Motor neuron (in vitro differentiated cells): Measurements from ENCODE around the gene TRIAP1. TPM values are rescaled to one million over a fixed set of nuclear protein-coding genes. Genes with fewer than 3 reads are reported as not detected.
"Not testable (repeated sequence)": the region's sequence is repeated elsewhere in the genome, so short reads cannot be mapped to it uniquely, and the experiment has no call there.

Source experiments
- ATAC-seq, 8 experiments: fragments of 200-7000 bp; cut with Tn5 transposase; replicated peaks in 6 of 8; 2 replicates each; pipeline ENCODE4 v1.8.0; 2021; ENCODE audit warnings: mild to moderate bottlenecking in 8 of 8, moderate library complexity in 8 of 8
- H3K27ac ChIP-seq, 2 donors: fragments of 250-450 bp; sonication (Bioruptor Pico); 2 replicates each; pipeline ENCODE4 v1.9.0; 2021; ENCODE audit warnings: antibody characterized with exemption in 2 of 2, mild to moderate bottlenecking in 2 of 2, moderate library complexity in 1 of 2
- H3K4me1 ChIP-seq, 2 donors: fragments of 250-450 bp; sonication (Bioruptor Pico); replicated peaks in 1 of 2; 2 replicates each; pipeline ENCODE4 v1.6.1; 2021; ENCODE audit warnings: antibody characterized with exemption in 2 of 2, mild to moderate bottlenecking in 2 of 2, moderate library complexity in 1 of 2
- H3K4me3 ChIP-seq, 5 donors: fragments of 250-450 bp; sonication (Bioruptor Pico); 2 replicates each; pipeline ENCODE4 v1.9.0; 2021; ENCODE audit warnings: antibody characterized with exemption in 5 of 5, mild to moderate bottlenecking in 5 of 5, moderate library complexity in 4 of 5
- WGBS, 10 experiments: fragments of 450-650 bp; shearing (Covaris generic); methylation state at CpG; one replicate each; pipeline ENCODE4 v1.0.0; 2022; 5-methylcytosine and 5-hydroxymethylcytosine counted together
- in situ Hi-C, 9 experiments: fragments of 400-800 bp; cut with MboI; loops; one replicate each; pipeline ENCODE4 v1.15.0; 2021; ENCODE audit warnings: low sequenced_read_pairs in 9 of 9, low pct_unique_long_range_greater_than_20kb in 2 of 9; ENCODE audit not compliant: unreplicated experiment in 9 of 9
- total RNA-seq, 8 experiments: library from RNA; unstranded; fragments of 300-600 nt; gene quantifications; 2 replicates each; pipeline versions ENCODE4 v1.2.3 to v1.2.4, GENCODE V29; 2022

The TRIAP1 gene
- total RNA-seq: 10 to 100 TPM; 25.0 to 90.0 (median 41.5) TPM

DNA sequence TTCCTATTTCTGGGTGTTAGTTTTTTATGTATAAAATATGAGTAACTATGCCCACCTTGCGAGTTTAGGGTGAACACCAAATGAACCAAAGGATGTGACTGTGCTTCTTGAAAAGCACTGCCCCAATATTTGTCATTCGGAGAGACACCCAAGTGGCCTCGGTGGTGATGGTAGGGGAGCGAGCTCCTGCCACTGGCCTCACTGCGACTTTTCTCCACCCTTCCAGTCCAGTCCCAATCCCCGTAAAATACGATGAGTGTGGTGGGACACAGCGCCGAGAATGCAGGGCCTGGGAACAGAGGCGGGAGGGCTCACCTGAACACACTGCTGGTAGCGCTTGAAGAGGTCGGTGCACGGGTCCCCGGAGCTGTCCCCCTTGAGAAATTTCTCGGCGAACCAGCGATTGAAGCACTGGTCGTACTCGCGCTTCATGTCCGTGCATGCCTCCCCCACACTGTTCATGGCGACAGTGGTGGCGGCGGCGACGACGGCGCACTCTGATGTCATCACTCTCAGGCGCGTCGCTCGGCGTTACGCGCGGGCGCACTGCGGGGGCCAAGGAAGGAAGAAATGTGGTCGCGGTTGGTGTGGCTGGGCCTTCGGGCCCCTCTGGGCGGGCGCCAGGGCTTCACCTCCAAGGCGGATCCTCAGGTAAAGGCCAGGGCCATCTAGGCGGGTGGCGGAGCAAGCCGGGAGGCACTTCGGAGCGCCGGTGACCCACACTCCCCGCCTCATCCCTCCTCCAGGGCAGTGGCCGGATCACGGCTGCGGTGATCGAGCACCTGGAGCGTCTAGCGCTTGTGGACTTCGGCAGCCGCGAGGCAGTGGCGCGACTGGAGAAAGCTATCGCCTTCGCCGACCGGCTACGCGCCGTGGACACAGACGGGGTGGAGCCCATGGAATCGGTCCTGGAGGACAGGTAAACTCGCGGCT is at the start of gene TRIAP1, which contains the start of gene GATC:
Gene TRIAP1, minus strand, starts transcription at position 474 of the 933 bp plus-strand sequence. Its CDS starts 12 bp downstream, at position 462.
Gene GATC, plus strand, starts transcription at position 534 of the 933 bp plus-strand sequence. Its CDS starts 37 bp downstream, at position 571.
- Histone ChIP-seq H3K4me3 (peak within 1 kb of the TSS; percentile 75 to 99 (median 92)), H3K4me1 (peaks cover 11 to 18% of the 10 kb centered on the region in 2 donors), H3K27ac (peak within 1 kb of the TSS; percentile 82 to 85)
- 0 to 19% (median 1%) methylated on average over 1 to 24 of the region's 73 CpGs; no CpG with 5 or more reads in 1 of the 10 experiments for whole genome bisulfite sequencing, 10 experiments
- ATAC-seq: peak; percentile 96 to 98 (median 97)
- in situ Hi-C loops: loop anchor here in 3 of 9 experiments (25.0 kb wide), 1 partner anchor 109 kb away; the partner anchor contains the start of gene PLA2G1B (in 3 of the 3)

DNA sequence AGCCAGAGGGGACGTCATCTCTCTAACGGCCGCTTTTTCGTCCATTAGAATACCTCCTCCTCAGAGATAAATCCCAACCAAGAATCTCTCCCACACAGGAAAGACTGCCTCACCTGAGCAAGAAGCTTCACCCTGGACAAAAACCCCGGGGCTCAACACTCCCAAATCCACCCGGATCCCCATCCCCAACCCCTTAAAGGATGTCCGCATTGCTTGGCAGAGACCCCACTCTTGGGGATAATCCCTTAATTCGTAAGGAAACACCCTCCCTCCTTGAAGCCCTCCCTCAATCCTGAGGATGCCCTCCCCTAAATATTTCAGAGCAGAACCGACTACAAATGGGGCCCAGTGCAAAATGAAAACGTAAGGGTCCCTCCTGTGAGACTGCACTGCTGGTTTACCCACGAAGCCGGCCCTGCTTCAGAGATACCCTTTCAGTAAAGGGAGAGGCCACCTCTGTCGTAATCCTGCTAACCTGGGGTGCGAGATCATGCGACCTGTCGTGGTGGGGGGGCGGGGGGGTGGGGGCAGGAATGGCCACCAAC is 49.1 kb upstream of the TRIAP1 start:
- peaks cover 4 to 19% of the 10 kb centered on the region in 2 donors for H3K4me1 ChIP-seq
- peak in 7 of 8 experiments; percentile 1 to 12 (median 3) for ATAC-seq
- 0 to 36% (median 14%) methylated on average over 2 to 12 of the region's 17 CpGs; no CpG with 5 or more reads in 4 of the 10 experiments for WGBS, 10 experiments
- H3K4me3 ChIP-seq: peak overlapping the region; percentile 56 to 91 (median 78)
- in situ Hi-C loops: no loop called here
- H3K27ac ChIP-seq: peak overlapping the region in 1 of 2 donors; percentile 35

DNA sequence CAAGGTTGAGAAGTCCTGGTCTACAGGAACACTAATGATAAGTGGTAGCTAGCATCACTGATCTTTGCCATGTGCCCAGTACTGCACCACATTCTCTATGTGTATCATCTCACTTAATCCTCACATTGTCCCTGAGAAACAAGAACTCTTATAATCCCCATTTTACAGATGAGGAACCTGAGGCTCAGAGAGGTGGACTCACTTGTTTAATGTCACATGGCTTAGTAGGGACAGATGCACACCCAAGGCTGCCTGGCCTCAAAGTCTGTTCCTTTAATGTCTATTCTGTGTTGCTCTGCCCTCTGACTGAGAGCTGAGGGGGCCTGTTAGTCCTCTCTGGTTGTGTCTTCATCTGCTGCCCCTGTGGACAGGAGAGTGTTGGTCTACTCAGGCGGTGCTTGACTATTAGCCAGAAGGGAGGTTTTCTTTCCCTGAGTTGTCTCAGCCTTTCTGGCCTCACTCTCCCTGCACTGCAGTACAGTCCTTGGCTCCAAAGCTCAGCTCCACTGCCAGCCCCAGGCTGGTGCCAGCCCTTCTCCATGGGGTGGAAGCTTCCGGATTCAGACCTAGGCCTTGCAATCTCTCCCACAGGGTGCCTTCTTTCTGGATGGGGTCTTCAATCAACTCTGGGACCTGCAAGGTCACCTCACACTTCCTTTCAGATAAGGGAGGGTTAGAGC is 44.8 kb upstream of the TRIAP1 start:
- in situ Hi-C loops: no loop called here
- no peak for ATAC-seq
- WGBS, 10 experiments: 60 to 100% (median 100%) methylated on average over 1 to 2 of the region's 2 CpGs; no CpG with 5 or more reads in 5 of the 10 experiments

DNA sequence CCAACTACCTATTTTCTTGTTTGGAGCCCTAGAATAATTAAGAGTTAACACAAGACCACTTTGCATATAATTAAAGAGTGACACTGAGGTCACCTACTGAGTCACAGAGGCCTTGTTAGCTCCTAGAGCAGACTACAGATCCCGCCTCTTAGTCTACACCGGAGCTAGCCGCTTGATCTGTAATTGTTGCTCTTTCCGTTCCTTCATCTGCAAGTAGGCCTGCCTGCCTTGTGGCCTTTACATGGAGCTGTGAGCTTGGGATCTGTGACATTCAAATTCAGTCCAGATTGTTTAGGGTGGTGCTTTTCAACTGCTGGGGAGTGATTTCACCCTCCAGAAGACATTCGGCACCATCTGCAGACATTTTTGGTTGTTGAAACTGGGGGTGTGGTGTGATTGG is 44.1 kb upstream of the TRIAP1 start:
- in situ Hi-C loops: no loop called here
- WGBS, 10 experiments: 80 to 100% (median 89%) methylated on average over 1 to 5 of the region's 5 CpGs; no CpG with 5 or more reads in 5 of the 10 experiments

More for the DNA sequence above, 44.8 kb upstream of the TRIAP1 start:
- H3K4me3 ChIP-seq: no peak overlapping the region
- H3K4me1 ChIP-seq: peaks cover 3 to 6% of the 10 kb centered on the region in 2 donors
- no peak overlapping the region for H3K27ac ChIP-seq

DNA sequence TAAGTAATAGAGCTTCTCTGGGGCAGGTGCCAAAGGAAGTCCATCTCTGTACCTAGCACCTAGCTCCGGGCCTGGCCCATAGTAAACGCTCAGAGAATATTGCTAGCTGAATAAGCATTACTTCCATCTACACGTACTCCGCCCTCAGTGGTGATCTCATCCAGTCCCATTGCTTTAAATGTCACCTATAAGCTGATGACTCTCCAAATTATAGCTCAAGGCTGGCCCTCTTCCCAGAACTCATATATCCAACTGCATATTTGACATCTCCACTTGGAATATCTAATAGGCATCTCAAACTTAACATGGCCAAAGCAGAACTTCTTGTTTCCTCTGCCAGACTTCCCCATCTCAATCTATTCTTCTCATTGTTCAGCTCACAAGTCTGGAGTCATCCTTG is 42.8 kb upstream of the TRIAP1 start:
- in situ Hi-C loops: no loop called here
- peak in 3 of 8 experiments; percentile 64 to 71 (median 70) for ATAC-seq
- Histone ChIP-seq H3K4me1 (peaks cover 0 to 3% of the 10 kb centered on the region in 2 donors), H3K27ac (no peak overlapping the region), H3K4me3 (no peak overlapping the region)
- 53 to 100% (median 77%) methylated on average over 1 to 4 of the region's 4 CpGs; no CpG with 5 or more reads in 4 of the 10 experiments for WGBS, 10 experiments

More for the DNA sequence above, 44.1 kb upstream of the TRIAP1 start:
- peak in 2 of 8 experiments; percentile 82 to 85 for ATAC-seq
- H3K4me1 ChIP-seq: peaks cover 3 to 6% of the 10 kb centered on the region in 2 donors
- no peak overlapping the region for H3K4me3 ChIP-seq
- H3K27ac ChIP-seq: no peak overlapping the region

DNA sequence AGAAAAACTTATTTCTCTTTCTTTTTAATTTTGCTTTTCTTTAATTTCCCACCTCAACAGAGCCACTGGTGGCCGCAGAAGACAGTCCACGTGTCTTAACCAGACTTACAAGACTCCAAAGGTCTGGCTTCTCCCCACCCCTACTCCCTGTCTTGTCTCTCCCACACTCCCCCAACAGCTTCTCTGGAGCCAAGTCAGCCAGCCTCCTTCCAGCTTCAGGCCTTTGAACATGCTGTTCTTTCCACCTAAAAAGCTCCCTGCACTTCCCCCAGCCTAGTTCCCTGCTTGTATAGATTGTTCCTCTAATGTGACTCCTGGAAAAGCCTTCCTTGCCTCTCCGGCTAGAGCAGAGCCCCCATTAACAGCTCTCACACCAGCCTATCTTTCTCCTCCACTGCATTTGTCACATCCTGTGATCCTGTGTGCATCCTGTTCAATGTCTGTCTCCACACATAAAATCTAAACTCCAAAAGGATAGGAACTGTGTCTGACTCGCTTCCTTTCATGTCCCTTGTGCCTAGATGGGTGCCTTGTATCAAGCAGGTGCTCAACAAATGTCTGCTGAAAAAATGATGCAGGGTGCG is 42.0 kb upstream of the TRIAP1 start:
- H3K4me1 ChIP-seq: peaks cover 0 to 3% of the 10 kb centered on the region in 2 donors
- H3K4me3 ChIP-seq: no peak overlapping the region
- peak overlapping the region in 1 of 2 donors; percentile 11 for H3K27ac ChIP-seq
- ATAC-seq: no peak
- 77 to 100% (median 95%) methylated on average over 1 to 3 of the region's 5 CpGs; no CpG with 5 or more reads in 3 of the 10 experiments for WGBS, 10 experiments
- in situ Hi-C loops: no loop called here

DNA sequence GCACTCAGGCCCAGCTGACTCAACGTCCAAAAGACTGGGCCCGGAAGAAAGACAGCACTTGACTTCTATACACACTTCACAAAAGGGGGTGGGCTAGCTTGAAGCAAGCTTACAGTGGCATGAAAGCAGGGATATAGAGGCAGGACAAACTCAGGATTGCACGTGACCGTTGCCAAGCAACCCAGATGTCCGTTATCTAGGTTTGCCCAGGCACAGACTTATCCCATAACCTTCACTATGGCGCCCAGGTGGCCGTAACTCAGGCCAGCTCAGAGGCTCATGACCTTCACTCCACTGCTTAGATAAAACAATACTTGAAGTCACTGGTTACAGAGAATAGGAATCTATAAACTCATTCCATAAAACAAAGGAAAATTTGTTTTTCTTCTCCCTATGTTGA is 41.4 kb upstream of the TRIAP1 start:
- ATAC-seq: peak in 2 of 8 experiments; percentile 25 to 27
- 50 to 100% (median 71%) methylated on average over 3 to 6 of the region's 7 CpGs; no CpG with 5 or more reads in 5 of the 10 experiments for WGBS, 10 experiments
- in situ Hi-C loops, H3K27ac ChIP-seq, H3K4me1 ChIP-seq, H3K4me3 ChIP-seq: not testable (repeated sequence)

DNA sequence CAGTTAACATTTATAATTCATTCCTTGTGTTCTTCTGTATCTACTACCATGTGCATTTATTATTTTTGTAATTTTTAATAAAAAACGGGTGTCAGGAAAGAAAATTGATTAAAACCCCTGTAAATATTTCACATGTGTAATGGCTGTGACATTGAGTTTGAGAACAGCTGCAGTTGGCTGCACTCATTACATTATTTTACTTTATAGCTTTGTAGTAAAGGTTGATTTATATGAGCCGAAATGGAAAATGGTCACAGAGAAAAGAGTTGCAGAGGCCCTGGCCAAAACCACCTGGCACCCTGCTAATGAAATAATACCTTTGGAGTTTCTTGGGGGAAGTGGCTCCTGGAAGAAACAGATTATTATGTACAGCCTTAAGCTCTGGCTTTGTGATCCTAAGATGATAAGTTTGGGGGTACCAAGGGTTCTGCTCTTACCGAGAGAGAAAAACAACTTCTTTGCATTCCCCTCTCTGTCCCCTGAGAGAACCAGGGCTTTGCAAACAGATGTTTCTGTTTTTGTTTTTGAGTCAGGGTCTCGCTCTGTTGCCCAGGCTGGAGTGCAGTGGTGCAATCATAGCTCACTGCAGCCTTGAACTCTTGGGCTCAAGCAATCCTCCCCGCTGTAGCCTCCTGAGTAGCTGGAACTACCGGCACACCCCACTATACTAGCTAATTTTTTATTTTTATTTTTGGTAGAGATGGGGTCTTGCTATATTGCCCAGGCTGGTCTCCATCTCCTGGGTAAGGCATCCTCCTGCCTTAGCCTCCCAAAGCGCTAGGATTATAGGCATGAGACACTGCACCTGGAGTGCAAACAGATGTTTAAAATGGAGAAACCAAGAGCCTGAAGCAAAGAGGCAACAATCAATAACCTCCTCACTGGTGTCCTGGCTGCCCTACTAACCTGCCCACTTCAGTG is 40.0 kb upstream of the TRIAP1 start:
- WGBS, 10 experiments: 59 to 100% (median 74%) methylated on average over 1 to 5 of the region's 7 CpGs
- Histone ChIP-seq H3K4me3 (no peak overlapping the region), H3K27ac (no peak overlapping the region), H3K4me1 (peaks cover 0 to 3% of the 10 kb centered on the region in 2 donors)
- ATAC-seq: no peak
- in situ Hi-C loops: no loop called here

DNA sequence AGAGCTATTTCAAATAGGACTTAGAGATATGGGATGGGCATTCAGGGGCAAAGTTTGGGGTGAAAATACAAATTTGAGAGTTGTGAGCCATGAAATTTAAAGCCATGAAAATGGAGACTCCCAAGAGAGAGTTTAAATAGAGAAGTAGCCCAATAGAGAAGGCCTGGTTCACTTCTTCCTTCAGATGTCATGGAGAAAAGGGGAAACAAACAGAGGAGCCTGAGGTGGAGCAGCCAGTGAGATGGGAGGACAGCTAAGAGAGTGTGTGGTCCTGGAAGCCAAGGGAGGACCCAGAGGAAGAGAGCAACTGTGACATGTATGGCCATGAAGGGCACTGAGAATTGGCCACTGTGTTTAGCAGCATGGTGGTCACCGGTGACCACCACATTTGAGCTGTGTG is 37.4 kb upstream of the TRIAP1 start:
- in situ Hi-C loops: no loop called here
- no peak overlapping the region for H3K4me3 ChIP-seq
- H3K27ac ChIP-seq: no peak overlapping the region
- no peak for ATAC-seq
- WGBS, 10 experiments: 100% methylated on average over 1 of the region's 1 CpG; no CpG with 5 or more reads in 7 of the 10 experiments
- peaks cover 0 to 3% of the 10 kb centered on the region in 2 donors for H3K4me1 ChIP-seq

DNA sequence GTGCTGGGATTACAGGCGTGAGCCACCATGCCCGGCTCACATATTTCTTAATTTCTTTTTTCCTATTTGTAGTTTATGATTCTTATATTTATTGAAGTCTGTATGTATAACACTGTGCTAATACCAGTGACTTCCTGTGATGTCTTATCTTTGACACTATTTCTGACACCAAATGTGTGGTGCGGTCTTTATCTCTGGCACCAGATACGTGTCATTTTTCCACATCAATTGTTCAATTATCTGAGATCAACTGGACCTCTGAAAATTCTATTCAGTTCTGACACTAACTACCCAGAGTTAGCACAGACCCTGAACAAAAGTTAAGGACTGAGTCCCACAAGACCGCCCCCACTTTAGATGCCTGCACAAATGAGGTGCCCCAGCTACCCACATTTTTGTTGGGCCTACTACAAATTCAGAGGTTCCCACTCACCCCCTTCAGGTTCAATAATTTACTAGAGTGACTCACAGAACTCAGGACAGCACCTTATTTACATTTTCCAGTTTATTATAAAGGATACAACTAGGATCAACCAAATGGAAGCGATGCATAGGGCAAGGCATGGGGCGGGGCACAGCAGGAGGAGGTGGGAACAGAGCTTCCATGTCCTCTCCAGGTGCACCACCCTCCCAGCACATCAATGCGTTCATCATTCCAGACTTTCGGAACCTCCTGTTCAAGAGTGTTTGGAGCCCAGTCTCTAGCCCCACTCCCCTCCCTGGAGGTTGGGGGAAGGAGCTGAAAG is 35.0 kb upstream of the TRIAP1 start:
- ATAC-seq: no peak
- Histone ChIP-seq H3K4me1 (peaks cover 0 to 4% of the 10 kb centered on the region in 2 donors), H3K27ac (no peak overlapping the region), H3K4me3 (no peak overlapping the region)
- WGBS, 10 experiments: 88 to 100% (median 97%) methylated on average over 2 to 9 of the region's 9 CpGs; no CpG with 5 or more reads in 2 of the 10 experiments
- in situ Hi-C loops: no loop called here

DNA sequence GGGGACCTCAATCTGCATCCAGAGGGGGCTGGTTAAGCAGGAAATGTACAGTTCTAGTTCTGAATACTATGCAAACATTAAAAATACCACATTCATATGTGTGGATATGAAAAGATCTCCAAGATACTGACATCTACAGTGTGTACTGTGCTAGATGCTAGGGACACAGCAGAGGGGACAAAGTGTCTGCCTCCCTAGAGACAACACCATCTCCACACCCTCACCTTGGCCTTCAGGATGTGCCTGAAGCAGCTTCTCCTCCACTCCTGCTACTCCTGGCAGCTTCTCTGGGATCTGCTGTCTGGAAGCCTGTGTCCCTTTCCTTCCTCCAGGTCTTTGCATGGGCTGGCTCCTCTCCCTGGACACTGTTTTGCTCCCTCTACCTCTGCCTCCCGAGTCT is 34.0 kb upstream of the TRIAP1 start:
- H3K4me3 ChIP-seq: no peak overlapping the region
- peaks cover 0 to 4% of the 10 kb centered on the region in 2 donors for H3K4me1 ChIP-seq
- ATAC-seq: peak in 1 of 8 experiments; percentile 42
- in situ Hi-C loops: no loop called here
- 0 to 100% (median 79%) methylated on average over 1 of the region's 1 CpG; no CpG with 5 or more reads in 4 of the 10 experiments for WGBS, 10 experiments
- no peak overlapping the region for H3K27ac ChIP-seq
